ENCODE data around the gene USP5. TPM values are rescaled to one million over a fixed set of nuclear protein-coding genes. Genes with fewer than 3 reads are reported as not detected.
"Not testable (repeated sequence)": the region's sequence is repeated elsewhere in the genome, so short reads cannot be mapped to it uniquely, and the experiment has no call there.

Gene USP5
- total and polyA plus RNA-seq, 9 donors: 13.9 to 84.3 (median 54.9) TPM

GRCh38 chr12:6883683-6884082 lies 31.7 kb downstream of the USP5 start:
- Histone ChIP-seq H3K4me3 (no peak overlapping the region), H3K27ac (no peak overlapping the region), H3K36me3 (no peaks in the 10 kb centered on the region), H3K4me1 (ENCODE audit: insufficient read depth) (no peaks in the 10 kb centered on the region), H3K27me3 (no peaks in the 10 kb centered on the region), H3K9me3 (no peaks in the 10 kb centered on the region)
- DNase-seq: no peak
- WGBS, 3 donors: 88 to 94% (median 93%) methylated on average over 11 of the region's 11 CpGs
- intact Hi-C loops (cut with DNase I): no loop called here
- no peak for TF ChIP-seq EP300 (IDR thresholded peaks at IDR 0.05)
- TF ChIP-seq POLR2A (IDR thresholded peaks at IDR 0.05): no peak
- no peak for TF ChIP-seq CTCF (IDR thresholded peaks at IDR 0.05)

- DNase-seq: no peak
- TF ChIP-seq CTCF (IDR thresholded peaks at IDR 0.05) (no peak), POLR2A (IDR thresholded peaks at IDR 0.05) (no peak), EP300 (IDR thresholded peaks at IDR 0.05) (no peak)
- Histone ChIP-seq H3K36me3 (no peaks in the 10 kb centered on the region), H3K4me1 (ENCODE audit: insufficient read depth) (no peaks in the 10 kb centered on the region), H3K4me3 (no peak overlapping the region), H3K27me3 (no peaks in the 10 kb centered on the region), H3K27ac (no peak overlapping the region), H3K9me3 (no peaks in the 10 kb centered on the region)
- intact Hi-C loops (cut with DNase I): no loop called here
- WGBS, 3 donors: 62 to 68% (median 65%) methylated on average over 22 of the region's 22 CpGs
Measured at GRCh38 chr12:6884539-6884938, 32.6 kb downstream of the USP5 start.

- H3K27ac ChIP-seq; H3K4me3 ChIP-seq; DNase-seq; H3K4me1 ChIP-seq (ENCODE audit: insufficient read depth); H3K36me3 ChIP-seq; H3K27me3 ChIP-seq; H3K9me3 ChIP-seq; intact Hi-C loops (cut with DNase I): not testable (repeated sequence)
- WGBS, 3 donors: 77 to 82% (median 80%) methylated on average over 12 of the region's 15 CpGs
Measured at GRCh38 chr12:6886206-6886999, 34.5 kb downstream of the USP5 start.

- intact Hi-C loops (cut with DNase I): no loop called here
- Histone ChIP-seq H3K27ac (no peak overlapping the region), H3K9me3 (no peaks in the 10 kb centered on the region), H3K4me3 (no peak overlapping the region), H3K36me3 (no peaks in the 10 kb centered on the region), H3K4me1 (ENCODE audit: insufficient read depth) (peaks cover 2% of the 10 kb centered on the region), H3K27me3 (no peaks in the 10 kb centered on the region)
- no peak for DNase-seq
- TF ChIP-seq EP300 (IDR thresholded peaks at IDR 0.05): no peak
- TF ChIP-seq CTCF (IDR thresholded peaks at IDR 0.05): no peak
- no peak for TF ChIP-seq POLR2A (IDR thresholded peaks at IDR 0.05)
- WGBS, 3 donors: 81 to 88% (median 83%) methylated on average over 8 of the region's 8 CpGs
Measured at GRCh38 chr12:6887460-6887859, 35.5 kb downstream of the USP5 start.

GRCh38 chr12:6888360-6888759 lies 36.4 kb downstream of the USP5 start:
- Histone ChIP-seq H3K27ac (no peak overlapping the region), H3K4me3 (no peak overlapping the region), H3K27me3 (no peaks in the 10 kb centered on the region), H3K36me3 (no peaks in the 10 kb centered on the region), H3K9me3 (no peaks in the 10 kb centered on the region), H3K4me1 (ENCODE audit: insufficient read depth) (peaks cover 2% of the 10 kb centered on the region)
- 85 to 98% (median 88%) methylated on average over 2 of the region's 2 CpGs for WGBS, 3 donors
- intact Hi-C loops (cut with DNase I): no loop called here
- TF ChIP-seq POLR2A (IDR thresholded peaks at IDR 0.05) (no peak), CTCF (IDR thresholded peaks at IDR 0.05) (no peak), EP300 (IDR thresholded peaks at IDR 0.05) (no peak)
- no peak for DNase-seq

GRCh38 chr12:6888794-6889193 lies 36.8 kb downstream of the USP5 start:
- H3K27me3 ChIP-seq; H3K27ac ChIP-seq; H3K4me1 ChIP-seq (ENCODE audit: insufficient read depth); H3K36me3 ChIP-seq; H3K9me3 ChIP-seq; H3K4me3 ChIP-seq; intact Hi-C loops (cut with DNase I): not testable (repeated sequence)
- 69 to 79% (median 71%) methylated on average over 7 of the region's 7 CpGs for WGBS, 3 donors
- peak in 1 of 5 donors; percentile 9 for DNase-seq

GRCh38 chr12:6889775-6890573 lies 38.0 kb downstream of the USP5 start:
- peak overlapping the region in 1 of 2 donors; percentile 60 for H3K27ac ChIP-seq
- WGBS, 3 donors: 94 to 97% (median 95%) methylated on average over 21 of the region's 21 CpGs
- H3K27me3 ChIP-seq; H3K9me3 ChIP-seq; H3K4me1 ChIP-seq (ENCODE audit: insufficient read depth); H3K4me3 ChIP-seq; H3K36me3 ChIP-seq: not testable (repeated sequence)
- peak in 3 of 5 donors; percentile 50 for DNase-seq
- intact Hi-C loops (cut with DNase I): loop anchor here in 1 of 4 donors (2.0 to 5.0 kb wide), 2 partner anchors 17 to 573 kb away; partner anchors contain the start of gene SPSB2
